HG02970 (cell line): ENCODE measurements around the gene CACNA1D.

Experiments
- ATAC-seq: cut with Tn5 transposase; IDR thresholded peaks from one replicate; pipeline ENCODE4 v1.9.1; 2021; ENCODE audit warnings: mild to moderate bottlenecking, moderate library complexity, moderate number of reproducible peaks; ENCODE audit not compliant: unreplicated experiment, low FRiP score

CACNA1D gene

GRCh38 chr3:53795789-53796560, 301.6 kb downstream of the CACNA1D start:
- ATAC-seq, result no peak

- ATAC-seq, result no peak
Measured at GRCh38 chr3:53798144-53798543, 303.7 kb downstream of the CACNA1D start.

GRCh38 chr3:53799338-53799865, 305.0 kb downstream of the CACNA1D start:
- ATAC-seq, result no peak

- no peak for ATAC-seq
Measured at GRCh38 chr3:53800041-53800906, 305.9 kb downstream of the CACNA1D start.

GRCh38 chr3:53801319-53801718, 306.9 kb downstream of the CACNA1D start:
- ATAC-seq, result no peak

- no peak for ATAC-seq
Measured at GRCh38 chr3:53802256-53802880, 308.0 kb downstream of the CACNA1D start.

GRCh38 chr3:53803124-53803815, 308.9 kb downstream of the CACNA1D start:
- ATAC-seq, result no peak

GRCh38 chr3:53803816-53804695, 309.6 kb downstream of the CACNA1D start:
- no peak for ATAC-seq

GRCh38 chr3:53804697-53805462, 310.5 kb downstream of the CACNA1D start:
- no peak for ATAC-seq

GRCh38 chr3:53805463-53806159, 311.2 kb downstream of the CACNA1D start:
- ATAC-seq, result no peak

- no peak for ATAC-seq
Measured at GRCh38 chr3:53806182-53807116, 312.0 kb downstream of the CACNA1D start.

- no peak for ATAC-seq
Measured at GRCh38 chr3:53807117-53807810, 312.9 kb downstream of the CACNA1D start.

GRCh38 chr3:53808496-53808895, 314.1 kb downstream of the CACNA1D start:
- ATAC-seq, result no peak

- no peak for ATAC-seq
Measured at GRCh38 chr3:53809267-53809666, 314.9 kb downstream of the CACNA1D start.

GRCh38 chr3:53809764-53810400, 315.5 kb downstream of the CACNA1D start:
- ATAC-seq, result no peak
